ENCODE measurements around the gene ADCY2. TPM values are rescaled to one million over a fixed set of nuclear protein-coding genes. Genes with fewer than 3 reads are reported as not detected.
A peak's percentile ranks its signal among the peaks of the same experiment; 100 is the strongest.

Gene ADCY2
- total RNA-seq, 1 experiment from 2014 or later = 17.3 TPM

- Histone ChIP-seq H3K36me3 (replicated peaks; ENCODE audit: control insufficient read depth, insufficient read depth, low read length) (peaks cover 2% of the 10 kb centered on the region; the same call in 1 of the 2 replicates), H3K4me3 (ENCODE audit: insufficient read depth, low read depth, low read length) (no peak overlapping the region)
- no peak for DNase-seq
Measured at GRCh38 chr5:7852542-7852941, 456.6 kb downstream of the ADCY2 start.

GRCh38 chr5:7852988-7853387 is 457.1 kb downstream of the ADCY2 start:
- Histone ChIP-seq H3K4me3 (ENCODE audit: insufficient read depth, low read depth, low read length) (no peak overlapping the region), H3K27me3 (ENCODE audit: control insufficient read depth, insufficient read depth, low read length) (peaks cover 19% of the 10 kb centered on the region), H3K36me3 (replicated peaks; ENCODE audit: control insufficient read depth, insufficient read depth, low read length) (peaks cover 2% of the 10 kb centered on the region; the same call in 1 of the 2 replicates)
- DNase-seq = no peak

More at GRCh38 chr5:7852542-7852941, 456.6 kb downstream of the ADCY2 start:
- peaks cover 19% of the 10 kb centered on the region for H3K27me3 ChIP-seq (ENCODE audit: control insufficient read depth, insufficient read depth, low read length)

- Histone ChIP-seq H3K27me3 (ENCODE audit: control insufficient read depth, insufficient read depth, low read length) (peaks cover 2% of the 10 kb centered on the region; the same call in 1 of the 2 replicates), H3K4me3 (ENCODE audit: insufficient read depth, low read depth, low read length) (no peak overlapping the region), H3K36me3 (replicated peaks; ENCODE audit: control insufficient read depth, insufficient read depth, low read length) (peaks cover 4% of the 10 kb centered on the region)
- DNase-seq = no peak
Measured at GRCh38 chr5:7855611-7856010, 459.7 kb downstream of the ADCY2 start.

- Histone ChIP-seq H3K27me3 (ENCODE audit: control insufficient read depth, insufficient read depth, low read length) (no peaks in the 10 kb centered on the region), H3K4me3 (ENCODE audit: insufficient read depth, low read depth, low read length) (no peak overlapping the region), H3K36me3 (replicated peaks; ENCODE audit: control insufficient read depth, insufficient read depth, low read length) (peaks cover 4% of the 10 kb centered on the region)
- peak; percentile 60 for DNase-seq
Measured at GRCh38 chr5:7856855-7857254, 460.9 kb downstream of the ADCY2 start.

GRCh38 chr5:7857361-7857760 is 461.4 kb downstream of the ADCY2 start:
- Histone ChIP-seq H3K36me3 (replicated peaks; ENCODE audit: control insufficient read depth, insufficient read depth, low read length) (peaks cover 6% of the 10 kb centered on the region), H3K27me3 (ENCODE audit: control insufficient read depth, insufficient read depth, low read length) (no peaks in the 10 kb centered on the region), H3K4me3 (ENCODE audit: insufficient read depth, low read depth, low read length) (no peak overlapping the region)
- DNase-seq = no peak

GRCh38 chr5:7857926-7858632 is 462.1 kb downstream of the ADCY2 start:
- H3K36me3 ChIP-seq (replicated peaks; ENCODE audit: control insufficient read depth, insufficient read depth, low read length) = peaks cover 8% of the 10 kb centered on the region
- H3K27me3 ChIP-seq (ENCODE audit: control insufficient read depth, insufficient read depth, low read length) = no peaks in the 10 kb centered on the region
- DNase-seq = no peak
- no peak overlapping the region for H3K4me3 ChIP-seq (ENCODE audit: insufficient read depth, low read depth, low read length)

GRCh38 chr5:7866196-7866595 is 470.3 kb downstream of the ADCY2 start:
- no peak for DNase-seq
- Histone ChIP-seq H3K4me3 (ENCODE audit: insufficient read depth, low read depth, low read length) (no peak overlapping the region), H3K36me3 (replicated peaks; ENCODE audit: control insufficient read depth, insufficient read depth, low read length) (peaks cover 4% of the 10 kb centered on the region)

GRCh38 chr5:7867260-7867659 is 471.3 kb downstream of the ADCY2 start:
- peaks cover 3% of the 10 kb centered on the region for H3K36me3 ChIP-seq (replicated peaks; ENCODE audit: control insufficient read depth, insufficient read depth, low read length)
- no peaks in the 10 kb centered on the region for H3K27me3 ChIP-seq (ENCODE audit: control insufficient read depth, insufficient read depth, low read length)
- H3K4me3 ChIP-seq (ENCODE audit: insufficient read depth, low read depth, low read length) = no peak overlapping the region
- no peak for DNase-seq

More at GRCh38 chr5:7866196-7866595, 470.3 kb downstream of the ADCY2 start:
- no peaks in the 10 kb centered on the region for H3K27me3 ChIP-seq (ENCODE audit: control insufficient read depth, insufficient read depth, low read length)

GRCh38 chr5:7868427-7868772 is 472.5 kb downstream of the ADCY2 start:
- H3K36me3 ChIP-seq (replicated peaks; ENCODE audit: control insufficient read depth, insufficient read depth, low read length) = no peaks in the 10 kb centered on the region; the same call in 1 of the 2 replicates
- H3K4me3 ChIP-seq (ENCODE audit: insufficient read depth, low read depth, low read length) = peak overlapping the region; percentile 85
- no peak for DNase-seq
- no peaks in the 10 kb centered on the region for H3K27me3 ChIP-seq (ENCODE audit: control insufficient read depth, insufficient read depth, low read length)

GRCh38 chr5:7868773-7869473 is 473.0 kb downstream of the ADCY2 start, which contains the start of the genes FASTKD3 and MTRR:
Gene FASTKD3, minus strand, starts transcription at chr5:7869031. Its CDS starts 948 bp downstream, at chr5:7868083.
Gene MTRR, plus strand, starts transcription at chr5:7869148. Its CDS starts 1,647 bp downstream, at chr5:7870795.
- no peaks in the 10 kb centered on the region; the same call in 1 of the 2 replicates for H3K36me3 ChIP-seq (replicated peaks; ENCODE audit: control insufficient read depth, insufficient read depth, low read length)
- H3K27me3 ChIP-seq (ENCODE audit: control insufficient read depth, insufficient read depth, low read length) = no peaks in the 10 kb centered on the region
- DNase-seq = peak; percentile 95
- peak within 1 kb of the TSS; percentile 85 for H3K4me3 ChIP-seq (ENCODE audit: insufficient read depth, low read depth, low read length)

GRCh38 chr5:7869474-7870136 is 473.7 kb downstream of the ADCY2 start:
- DNase-seq = peak; percentile 64
- H3K27me3 ChIP-seq (ENCODE audit: control insufficient read depth, insufficient read depth, low read length) = no peaks in the 10 kb centered on the region
- peak overlapping the region; percentile 85 for H3K4me3 ChIP-seq (ENCODE audit: insufficient read depth, low read depth, low read length)
- no peaks in the 10 kb centered on the region; the same call in none of the 2 replicates for H3K36me3 ChIP-seq (replicated peaks; ENCODE audit: control insufficient read depth, insufficient read depth, low read length)

- no peak for DNase-seq
- Histone ChIP-seq H3K27me3 (ENCODE audit: control insufficient read depth, insufficient read depth, low read length) (no peaks in the 10 kb centered on the region), H3K36me3 (replicated peaks; ENCODE audit: control insufficient read depth, insufficient read depth, low read length) (peaks cover 6% of the 10 kb centered on the region), H3K4me3 (ENCODE audit: insufficient read depth, low read depth, low read length) (no peak overlapping the region)
Measured at GRCh38 chr5:7871653-7872052, 475.7 kb downstream of the ADCY2 start.

GRCh38 chr5:7872517-7873130 is 476.7 kb downstream of the ADCY2 start:
- Histone ChIP-seq H3K36me3 (replicated peaks; ENCODE audit: control insufficient read depth, insufficient read depth, low read length) (peaks cover 9% of the 10 kb centered on the region), H3K27me3 (ENCODE audit: control insufficient read depth, insufficient read depth, low read length) (no peaks in the 10 kb centered on the region), H3K4me3 (ENCODE audit: insufficient read depth, low read depth, low read length) (no peak overlapping the region)
- no peak for DNase-seq

GRCh38 chr5:7873216-7873615 is 477.3 kb downstream of the ADCY2 start:
- Histone ChIP-seq H3K27me3 (ENCODE audit: control insufficient read depth, insufficient read depth, low read length) (no peaks in the 10 kb centered on the region), H3K36me3 (replicated peaks; ENCODE audit: control insufficient read depth, insufficient read depth, low read length) (peaks cover 13% of the 10 kb centered on the region), H3K4me3 (ENCODE audit: insufficient read depth, low read depth, low read length) (no peak overlapping the region)
- no peak for DNase-seq
